ENCODE data around the gene TMEM126A.

DNA sequence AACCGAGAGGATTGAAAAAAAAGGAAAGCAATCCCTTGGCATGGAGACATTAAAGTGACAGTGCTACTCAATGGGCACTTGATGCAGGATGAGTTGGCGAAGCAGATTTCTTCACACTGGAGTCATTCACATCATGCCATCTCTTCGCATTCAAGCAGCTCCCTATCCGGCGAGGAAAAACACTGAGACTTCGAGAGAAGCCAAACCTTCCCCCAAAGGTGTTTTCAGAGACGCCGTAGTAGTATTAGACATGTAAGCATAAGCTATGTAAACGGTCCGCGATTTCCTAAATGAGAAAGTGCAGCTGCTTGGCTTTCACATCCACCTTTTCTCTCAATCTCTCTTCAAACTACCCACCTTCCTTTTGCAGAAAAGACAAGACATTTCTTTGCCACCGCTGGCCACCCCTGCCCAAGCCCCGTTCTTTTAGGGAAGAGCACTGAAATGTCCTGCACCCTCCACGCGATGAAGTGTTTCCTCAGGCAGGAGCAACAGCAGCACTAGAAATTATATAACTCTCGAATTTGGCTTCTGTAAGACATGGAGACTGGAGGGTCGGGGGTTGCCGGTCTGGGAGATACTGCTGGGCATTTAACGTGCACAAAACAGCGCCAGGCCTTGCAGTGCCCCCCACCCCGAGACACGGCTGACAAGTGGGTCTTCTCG lies 20.3 kb upstream of the TMEM126A start, which contains the start of gene DLG2:
- TF ChIP-seq, protein P1, sequence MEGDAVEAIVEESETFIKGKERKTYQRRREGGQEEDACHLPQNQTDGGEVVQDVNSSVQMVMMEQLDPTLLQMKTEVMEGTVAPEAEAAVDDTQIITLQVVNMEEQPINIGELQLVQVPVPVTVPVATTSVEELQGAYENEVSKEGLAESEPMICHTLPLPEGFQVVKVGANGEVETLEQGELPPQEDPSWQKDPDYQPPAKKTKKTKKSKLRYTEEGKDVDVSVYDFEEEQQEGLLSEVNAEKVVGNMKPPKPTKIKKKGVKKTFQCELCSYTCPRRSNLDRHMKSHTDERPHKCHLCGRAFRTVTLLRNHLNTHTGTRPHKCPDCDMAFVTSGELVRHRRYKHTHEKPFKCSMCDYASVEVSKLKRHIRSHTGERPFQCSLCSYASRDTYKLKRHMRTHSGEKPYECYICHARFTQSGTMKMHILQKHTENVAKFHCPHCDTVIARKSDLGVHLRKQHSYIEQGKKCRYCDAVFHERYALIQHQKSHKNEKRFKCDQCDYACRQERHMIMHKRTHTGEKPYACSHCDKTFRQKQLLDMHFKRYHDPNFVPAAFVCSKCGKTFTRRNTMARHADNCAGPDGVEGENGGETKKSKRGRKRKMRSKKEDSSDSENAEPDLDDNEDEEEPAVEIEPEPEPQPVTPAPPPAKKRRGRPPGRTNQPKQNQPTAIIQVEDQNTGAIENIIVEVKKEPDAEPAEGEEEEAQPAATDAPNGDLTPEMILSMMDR (conservative IDR thresholded peaks at IDR 0.05 in 1 of 2, IDR thresholded peaks at IDR 0.05 in 1 of 2; ENCODE audit: extremely low read depth in 1 of 2, insufficient read depth in 1 of 2, low read depth in 1 of 2, low read length in 2 of 2), result no peak
- TF ChIP-seq EZH2 (IDR thresholded peaks at IDR 0.05; ENCODE audit: borderline replicate concordance, low read length), result no peak

Data from mammary epithelial cell (primary cell).